Measurements from ENCODE around the gene CFAP99. TPM values are rescaled to one million over a fixed set of nuclear protein-coding genes. Genes with fewer than 3 reads are reported as not detected.

CFAP99 gene
- total and polyA plus RNA-seq, 2 donors (not counting 1 experiment from before 2014, with no cell fraction given) = under 0.01 TPM; not detected in 1

DNA sequence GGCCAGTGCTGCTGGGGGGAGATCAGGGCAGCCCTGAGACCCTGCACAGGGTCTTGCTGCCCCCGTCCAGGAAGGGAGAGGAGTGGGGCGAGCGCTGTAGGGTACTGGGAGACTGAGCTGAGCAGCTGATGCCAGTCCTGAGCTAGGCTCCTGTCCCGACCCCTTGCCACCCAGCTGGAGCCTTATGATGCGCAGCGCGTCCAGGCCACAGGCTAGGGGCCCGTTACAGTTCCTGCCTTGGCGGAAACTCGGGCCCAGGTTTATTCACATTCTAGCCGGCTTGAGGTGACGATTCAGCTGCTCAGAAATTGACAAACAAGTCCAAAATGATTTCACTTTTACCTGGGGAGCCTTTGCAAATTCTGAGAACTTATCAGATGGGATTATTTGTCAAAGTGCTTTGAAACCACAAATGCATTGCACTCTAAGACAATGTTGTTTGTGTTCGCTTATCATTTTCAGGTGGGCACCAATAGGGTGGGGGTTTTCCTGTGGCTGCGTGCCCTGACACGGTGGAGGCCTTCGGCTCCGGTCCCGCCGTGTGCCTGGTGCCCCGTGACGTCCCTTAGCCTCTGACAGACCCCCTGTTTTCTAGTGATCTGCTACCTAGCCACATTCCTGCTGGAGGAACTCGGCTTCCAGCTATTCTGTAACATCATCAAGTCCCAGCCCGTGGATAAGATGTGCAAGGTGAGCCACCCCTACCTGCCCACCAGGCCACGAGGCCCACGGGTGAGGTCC lies 18.9 kb downstream of the CFAP99 start:
- Histone ChIP-seq H3K4me2 (ENCODE audit: extremely low read depth, insufficient read depth, low read length) (no peak overlapping the region), H3K79me2 (ENCODE audit: control insufficient read depth, insufficient read depth, low read length) (no peaks in the 10 kb centered on the region), H3K4me3 (replicated peaks in 1 of 4; ENCODE audit: control extremely low read depth in 1 of 4, insufficient read depth in 1 of 4, low read depth in 3 of 4, low read length in 4 of 4) (no peak overlapping the region), H3K9ac (ENCODE audit: insufficient read depth, low read length) (no peak overlapping the region), H3K27me3 (ENCODE audit: control insufficient read depth, insufficient read depth, low read length) (no peaks in the 10 kb centered on the region), H3K4me1 (ENCODE audit: control insufficient read depth, extremely low read depth, insufficient read depth, low read length) (no peaks in the 10 kb centered on the region), H2AFZ (ENCODE audit: low read length) (no peak overlapping the region), H3K27ac (ENCODE audit: insufficient read depth, low read length) (no peak overlapping the region), H4K20me1 (ENCODE audit: control insufficient read depth, extremely low read depth, insufficient read depth, low read length) (no peaks in the 10 kb centered on the region), H3K9me3 (ENCODE audit: control insufficient read depth, insufficient read depth, low read depth, low read length) (no peaks in the 10 kb centered on the region), H3K36me3 (ENCODE audit: control insufficient read depth, insufficient read depth, low read length) (no peaks in the 10 kb centered on the region)
- no peak for DNase-seq (ENCODE audit: low read depth in 2 of 2)
- TF ChIP-seq EZH2 (IDR thresholded peaks at IDR 0.05; ENCODE audit: low read length, missing control alignments) (no peak), CTCF (conservative IDR thresholded peaks at IDR 0.05 in 1 of 2, IDR thresholded peaks at IDR 0.05 in 1 of 2; ENCODE audit: low read depth in 1 of 2, low read length in 2 of 2) (no peak)

DNA sequence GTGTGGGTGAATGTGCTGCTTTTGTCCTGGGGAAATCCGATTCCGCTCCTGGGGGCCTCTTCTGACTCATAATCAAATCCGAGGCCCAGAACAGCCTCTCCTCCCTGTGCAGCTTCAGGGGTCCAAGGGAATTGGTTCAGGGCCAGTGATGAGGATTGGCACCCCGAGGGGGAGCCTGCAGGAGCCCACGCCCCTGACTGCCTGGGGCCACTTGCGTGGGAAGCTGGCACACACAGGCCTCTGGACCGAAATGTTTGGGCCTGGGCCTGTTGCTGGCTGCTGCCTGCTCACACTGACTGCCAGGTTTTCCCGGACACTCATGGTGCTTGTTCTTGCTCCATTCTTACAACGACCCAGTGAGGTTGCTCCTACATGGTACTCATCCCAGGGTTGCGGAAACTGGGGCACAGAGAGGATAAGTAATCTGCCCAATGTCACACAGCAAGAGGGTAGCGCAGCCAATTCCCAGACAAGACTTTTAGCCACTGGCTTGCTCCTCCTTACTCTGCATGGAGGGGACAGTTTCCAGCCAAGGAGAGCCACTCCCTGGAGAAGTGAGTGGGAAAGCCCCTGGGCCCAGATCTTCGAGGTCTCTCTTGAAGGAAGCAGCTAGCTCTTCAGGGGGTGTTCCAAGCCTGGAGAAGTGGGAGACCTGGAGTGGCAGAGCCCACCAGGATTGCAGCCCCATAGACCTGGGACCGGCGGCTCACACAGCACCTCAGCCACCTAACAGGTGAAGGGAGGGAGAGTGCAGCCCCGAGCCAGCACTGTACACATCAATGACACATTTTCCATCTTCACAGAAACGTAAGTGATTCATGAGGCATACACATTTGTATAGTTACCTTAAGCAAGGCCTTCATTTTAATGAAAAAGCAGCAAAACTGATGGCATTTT lies 20.3 kb downstream of the CFAP99 start:
- Histone ChIP-seq H4K20me1 (ENCODE audit: control insufficient read depth, extremely low read depth, insufficient read depth, low read length) (no peaks in the 10 kb centered on the region), H3K27me3 (ENCODE audit: control insufficient read depth, insufficient read depth, low read length) (no peaks in the 10 kb centered on the region), H3K4me3 (replicated peaks in 1 of 4; ENCODE audit: control extremely low read depth in 1 of 4, insufficient read depth in 1 of 4, low read depth in 3 of 4, low read length in 4 of 4) (no peak overlapping the region), H3K4me1 (ENCODE audit: control insufficient read depth, extremely low read depth, insufficient read depth, low read length) (no peaks in the 10 kb centered on the region), H3K9me3 (ENCODE audit: control insufficient read depth, insufficient read depth, low read depth, low read length) (no peaks in the 10 kb centered on the region), H3K4me2 (ENCODE audit: extremely low read depth, insufficient read depth, low read length) (no peak overlapping the region), H2AFZ (ENCODE audit: low read length) (no peak overlapping the region), H3K79me2 (ENCODE audit: control insufficient read depth, insufficient read depth, low read length) (no peaks in the 10 kb centered on the region), H3K36me3 (ENCODE audit: control insufficient read depth, insufficient read depth, low read length) (no peaks in the 10 kb centered on the region), H3K27ac (ENCODE audit: insufficient read depth, low read length) (no peak overlapping the region), H3K9ac (ENCODE audit: insufficient read depth, low read length) (no peak overlapping the region)
- no peak for TF ChIP-seq CTCF (conservative IDR thresholded peaks at IDR 0.05 in 1 of 2, IDR thresholded peaks at IDR 0.05 in 1 of 2; ENCODE audit: low read depth in 1 of 2, low read length in 2 of 2)
- no peak for TF ChIP-seq EZH2 (IDR thresholded peaks at IDR 0.05; ENCODE audit: low read length, missing control alignments)
- no peak for DNase-seq (ENCODE audit: low read depth in 2 of 2)

DNA sequence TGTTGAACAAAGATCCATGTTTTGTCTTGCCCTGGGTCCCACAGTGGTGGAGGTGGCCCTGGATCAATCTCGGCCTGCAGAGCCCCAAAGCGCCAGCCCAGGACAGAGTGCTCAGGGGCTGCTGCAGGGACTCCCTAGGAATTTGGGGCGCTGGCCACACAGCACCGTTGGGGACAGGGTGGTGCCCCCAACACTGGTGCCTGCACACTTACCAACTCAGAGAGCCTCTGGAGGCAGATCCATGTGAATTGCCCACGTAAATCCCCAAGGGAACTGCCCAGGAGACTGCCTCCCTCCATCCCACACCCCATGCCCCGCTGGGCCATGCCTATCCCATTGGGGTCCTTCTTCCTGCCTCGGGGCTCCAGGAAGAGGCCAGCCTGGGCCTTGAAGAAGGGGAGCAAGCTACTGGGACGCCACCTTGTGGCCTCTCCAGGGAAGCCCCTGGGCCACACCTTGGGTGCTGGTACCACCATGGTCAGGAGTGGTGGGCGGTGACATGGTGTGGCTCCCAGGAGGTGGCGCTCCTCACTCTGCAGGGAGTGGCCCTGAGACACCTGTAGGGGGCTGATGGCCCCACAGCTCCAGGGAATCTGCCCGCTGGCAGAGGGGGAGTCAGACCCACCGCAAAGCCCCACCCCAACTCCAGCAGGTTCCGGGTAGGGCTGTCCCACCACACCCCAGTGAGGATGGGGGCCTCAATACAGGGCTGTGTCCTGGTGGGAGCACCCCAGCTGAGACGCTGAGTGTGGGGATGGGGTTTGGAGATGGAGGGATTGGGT lies 22.8 kb downstream of the CFAP99 start:
- no peaks in the 10 kb centered on the region for H3K4me1 ChIP-seq (ENCODE audit: control insufficient read depth, extremely low read depth, insufficient read depth, low read length)
- H3K4me2 ChIP-seq (ENCODE audit: extremely low read depth, insufficient read depth, low read length) = no peak overlapping the region
- H3K9ac ChIP-seq (ENCODE audit: insufficient read depth, low read length) = no peak overlapping the region
- TF ChIP-seq EZH2 (IDR thresholded peaks at IDR 0.05; ENCODE audit: low read length, missing control alignments) = no peak
- peak; percentile 58 to 73 for TF ChIP-seq CTCF (conservative IDR thresholded peaks at IDR 0.05 in 1 of 2, IDR thresholded peaks at IDR 0.05 in 1 of 2; ENCODE audit: low read depth in 1 of 2, low read length in 2 of 2)
- no peaks in the 10 kb centered on the region for H4K20me1 ChIP-seq (ENCODE audit: control insufficient read depth, extremely low read depth, insufficient read depth, low read length)
- no peaks in the 10 kb centered on the region for H3K79me2 ChIP-seq (ENCODE audit: control insufficient read depth, insufficient read depth, low read length)
- no peak overlapping the region for H3K27ac ChIP-seq (ENCODE audit: insufficient read depth, low read length)
- peak; percentile 42 to 51 for DNase-seq (ENCODE audit: low read depth in 2 of 2)
- no peaks in the 10 kb centered on the region for H3K9me3 ChIP-seq (ENCODE audit: control insufficient read depth, insufficient read depth, low read depth, low read length)
- H3K27me3 ChIP-seq (ENCODE audit: control insufficient read depth, insufficient read depth, low read length) = no peaks in the 10 kb centered on the region
- H3K4me3 ChIP-seq (replicated peaks in 1 of 4; ENCODE audit: control extremely low read depth in 1 of 4, insufficient read depth in 1 of 4, low read depth in 3 of 4, low read length in 4 of 4) = no peak overlapping the region
- no peaks in the 10 kb centered on the region for H3K36me3 ChIP-seq (ENCODE audit: control insufficient read depth, insufficient read depth, low read length)
- H2AFZ ChIP-seq (ENCODE audit: low read length) = no peak overlapping the region

Data from fibroblast of lung (primary cell).